Activated naive CD4-positive, alpha-beta T cell (primary cell): ENCODE results near the gene CRYBA1.
A peak's percentile ranks its signal among the peaks of the same experiment; 100 is the strongest.
"Not testable (repeated sequence)": the region's sequence is repeated elsewhere in the genome, so short reads cannot be mapped to it uniquely, and the experiment has no call there.

Experiments
- DNase-seq, 4 experiments: peaks; one replicate each; lab custom pipeline; 2025; lab: John Stamatoyannopoulos, UW

The CRYBA1 gene

GRCh38 chr17:29246628-29247027, at the start of gene CRYBA1:
Gene CRYBA1 (plus strand): TSS chr17:29246859. CDS start chr17:29246864, 5 bp downstream.
- DNase-seq, result no peak

- no peak for DNase-seq
Observed at GRCh38 chr17:29197516-29198272, 49.0 kb upstream of the CRYBA1 start.

- not testable (repeated sequence) for DNase-seq
Observed at GRCh38 chr17:29204068-29204804, 42.4 kb upstream of the CRYBA1 start.

- DNase-seq, result no peak
Observed at GRCh38 chr17:29205047-29205446, 41.6 kb upstream of the CRYBA1 start.

- no peak for DNase-seq
Observed at GRCh38 chr17:29207975-29208374, 38.7 kb upstream of the CRYBA1 start.

GRCh38 chr17:29209073-29209472, 37.6 kb upstream of the CRYBA1 start:
- no peak for DNase-seq

GRCh38 chr17:29210879-29211278, 35.8 kb upstream of the CRYBA1 start:
- no peak for DNase-seq

GRCh38 chr17:29212094-29212631, 34.5 kb upstream of the CRYBA1 start:
- no peak for DNase-seq

GRCh38 chr17:29212681-29213121, 34.0 kb upstream of the CRYBA1 start:
- no peak for DNase-seq

- DNase-seq, result no peak
Observed at GRCh38 chr17:29214215-29215146, 32.2 kb upstream of the CRYBA1 start.

- DNase-seq, result no peak
Observed at GRCh38 chr17:29215174-29215573, 31.5 kb upstream of the CRYBA1 start.

GRCh38 chr17:29215717-29216116, 30.9 kb upstream of the CRYBA1 start:
- DNase-seq, result no peak

GRCh38 chr17:29216181-29216580, 30.5 kb upstream of the CRYBA1 start:
- DNase-seq, result no peak

- no peak for DNase-seq
Observed at GRCh38 chr17:29216856-29217255, 29.8 kb upstream of the CRYBA1 start.

- DNase-seq, result peak; percentile 8 to 55 (median 49)
Observed at GRCh38 chr17:29219378-29220047, 27.1 kb upstream of the CRYBA1 start.

- DNase-seq, result not testable (repeated sequence)
Observed at GRCh38 chr17:29221338-29221737, 25.3 kb upstream of the CRYBA1 start.

- DNase-seq, result no peak
Observed at GRCh38 chr17:29225396-29225795, 21.3 kb upstream of the CRYBA1 start.

- DNase-seq, result no peak
Observed at GRCh38 chr17:29233301-29233700, 13.4 kb upstream of the CRYBA1 start.

- not testable (repeated sequence) for DNase-seq
Observed at GRCh38 chr17:29234972-29235371, 11.7 kb upstream of the CRYBA1 start.

GRCh38 chr17:29235904-29236303, 10.8 kb upstream of the CRYBA1 start:
- DNase-seq, result no peak

- no peak for DNase-seq
Observed at GRCh38 chr17:29237476-29238132, 9.1 kb upstream of the CRYBA1 start.
